GM12878 (cell line): ENCODE results near the gene GPR171. TPM values are rescaled to one million over a fixed set of nuclear protein-coding genes. Genes with fewer than 3 reads are reported as not detected.

Experiments
- ATAC-seq: fragments of 200-7000 bp; cut with Tn5 transposase; 3 replicates; pipeline ENCODE4 v1.9.1; 2020; ENCODE audit warnings: mild to moderate bottlenecking, moderate library complexity
- BruUV-seq: library from RNA; stranded (reverse); fragments of 400-500 nt; replicated peaks from 2 replicates; lab custom pipeline; 2021; lab: Mats Ljungman, UMichigan
- CTCF ChIA-PET: fragments of 300-600 bp; sonication (Branson Sonifier 250); formaldehyde crosslinking; extraction: SDS; loops from one replicate; lab custom pipeline; 2021; ENCODE audit warnings: inconsistent platforms; lab: Yijun Ruan, JAX
- POLR2A ChIA-PET: fragments of 350-600 bp; formaldehyde crosslinking; extraction: SDS; loops from one replicate; lab custom pipeline; 2021; ENCODE audit warnings: inconsistent platforms; lab: Charles Lee
- RAD21 ChIA-PET: fragments of 300-600 bp; sonication (Branson Sonifier 250); formaldehyde crosslinking; loops from one replicate; lab custom pipeline; 2023; ENCODE audit warnings: antibody characterized with exemption; ENCODE audit not compliant: unreplicated experiment; lab: Charles Lee
- SMC1A ChIA-PET: fragments of 300-600 bp; sonication (Branson Sonifier 250); formaldehyde crosslinking; loops from one replicate; lab custom pipeline; 2023; ENCODE audit not compliant: unreplicated experiment, uncharacterized antibody; lab: Charles Lee
- DNase-seq: peaks from one replicate; pipeline ENCODE4 v3.0.0-alpha.2; 2011; ENCODE audit warnings: low read depth, low spot score
- FAIRE-seq: peaks from 3 replicates; lab custom pipeline; 2011; peaks lifted over from hg19 to GRCh38; lab: Jason Lieb, UNC
- H2AFZ ChIP-seq: 2 replicates; pipeline ENCODE4 v1.6.0; 2011; ENCODE audit warnings: low read depth, low read length, control low read depth; ENCODE audit not compliant: control insufficient read depth
- H3K27ac ChIP-seq: 2 replicates; pipeline ENCODE4 v1.5.1; 2011; ENCODE audit warnings: control low read depth; ENCODE audit not compliant: control insufficient read depth, insufficient read depth
- H3K27me3 ChIP-seq, 2 experiments: replicated peaks in 1 of 2; 2 replicates each; pipeline versions ENCODE4 v1.6.0 to v1.6.1; 2011; ENCODE audit warnings: low read length in 1 of 2; ENCODE audit not compliant: control insufficient read depth in 2 of 2, insufficient read depth in 2 of 2
- H3K36me3 ChIP-seq, 2 experiments: 2 replicates each; pipeline ENCODE4 v1.5.1; 2011; ENCODE audit warnings: low read length in 1 of 2; ENCODE audit not compliant: control insufficient read depth in 2 of 2, insufficient read depth in 2 of 2
- H3K4me1 ChIP-seq: 2 replicates; pipeline ENCODE4 v1.6.1; 2011; ENCODE audit warnings: mild to moderate bottlenecking, low read length, moderate library complexity, mixed read lengths; ENCODE audit not compliant: control insufficient read depth, insufficient read depth
- H3K4me2 ChIP-seq: 2 replicates; pipeline ENCODE4 v1.6.0; 2011; ENCODE audit warnings: control low read depth; ENCODE audit not compliant: control insufficient read depth, insufficient read depth
- H3K4me3 ChIP-seq: fragments of 200-600 bp; sonication (generic); 2 replicates; pipeline ENCODE4 v1.5.1; 2016
- H3K79me2 ChIP-seq: 2 replicates; pipeline ENCODE4 v1.6.0; 2011; ENCODE audit warnings: low read length; ENCODE audit not compliant: control insufficient read depth, insufficient read depth
- H3K9ac ChIP-seq: 2 replicates; pipeline ENCODE4 v1.8.0; 2011; ENCODE audit warnings: low read length, control low read depth, mixed read lengths; ENCODE audit not compliant: control insufficient read depth, insufficient read depth
- H3K9me3 ChIP-seq: replicated peaks from 3 replicates; pipeline ENCODE4 v1.5.1; 2011; ENCODE audit warnings: mild to moderate bottlenecking, low read length; ENCODE audit not compliant: control insufficient read depth, insufficient read depth
- H4K20me1 ChIP-seq: 2 replicates; pipeline ENCODE4 v1.6.0; 2011; ENCODE audit not compliant: control insufficient read depth, insufficient read depth
- CEBPZ ChIP-seq: fragments of 150-350 bp; IDR thresholded peaks from 2 replicates; pipeline ENCODE4 v1.6.1; 2016; ENCODE audit warnings: low read depth, low read length
- CHD2 ChIP-seq: IDR thresholded peaks from 2 replicates; pipeline ENCODE4 v1.6.1; 2011; ENCODE audit warnings: low read depth, low read length, improper control_type of control experiment, borderline replicate concordance
- CTCF ChIP-seq, 3 experiments: IDR thresholded peaks in 2 of 3; conservative IDR thresholded peaks in 1 of 3; 2 replicates each; pipeline ENCODE4 v1.5.1; 2011; ENCODE audit warnings: low read depth in 3 of 3, low read length in 3 of 3, mild to moderate bottlenecking in 3 of 3, control low read depth in 2 of 3, moderate library complexity in 2 of 3, inconsistent platforms in 1 of 3, mixed read lengths in 1 of 3; ENCODE audit not compliant: control insufficient read depth in 2 of 3, insufficient read depth in 1 of 3; ENCODE audit errors: extremely low read depth in 1 of 3
- MTA3 ChIP-seq: IDR thresholded peaks from 2 replicates; pipeline ENCODE4 v1.6.1; 2012; ENCODE audit warnings: low read length, inconsistent platforms, borderline replicate concordance
- NKRF ChIP-seq: fragments of 450-650 bp; conservative IDR thresholded peaks from 2 replicates; pipeline ENCODE4 v1.6.1; 2017; ENCODE audit warnings: mild to moderate bottlenecking, moderate library complexity
- SIN3A ChIP-seq: IDR thresholded peaks from 2 replicates; pipeline ENCODE4 v1.6.1; 2012; ENCODE audit warnings: low read depth, low read length, improper control_type of control experiment
- SKIL ChIP-seq: fragments of 450-650 bp; IDR thresholded peaks from 2 replicates; pipeline ENCODE4 v1.6.1; 2017; ENCODE audit warnings: mild to moderate bottlenecking, low read depth, inconsistent platforms; ENCODE audit not compliant: poor library complexity, severe bottlenecking
- WRNIP1 ChIP-seq: IDR thresholded peaks from 2 replicates; pipeline ENCODE4 v1.6.1; 2011; ENCODE audit warnings: low read depth, low read length, improper control_type of control experiment, borderline replicate concordance
- WGBS: methylation state at CpG from one replicate; pipeline ENCODE4 v1.1.6; 2016; ENCODE audit warnings: low lambda C conversion rate; ENCODE audit not compliant: insufficient replicate concordance, insufficient coverage; ENCODE audit errors: missing lambda C conversion rate; 5-methylcytosine and 5-hydroxymethylcytosine counted together
- in situ Hi-C: fragments of 300-500 bp; cut with MboI; formaldehyde crosslinking; loops from 9 replicates; pipeline ENCODE4 v1.14.3; 2018; ENCODE audit warnings: mixed read lengths
- intact Hi-C: fragments of 100-400 bp; cut with micrococcal nuclease; formaldehyde crosslinking; loops from one replicate; pipeline ENCODE4 v1.14.2; 2022; ENCODE audit not compliant: unreplicated experiment
- polyA plus RNA-seq, 11 experiments: library from polyadenylated mRNA; depleted of rRNA in 4 of 11; unstranded in 6 of 11; stranded (reverse) in 5 of 11; fragments of >200 nt; fragmentation: Nextera tagmentation in 4 of 11; fragmentation: Illumina TruSeq in 1 of 11; extraction: Ambion mirVana in 4 of 11; extraction: Trizol in 1 of 11; gene quantifications; 1 replicate in 1 of 11; 2 replicates in 10 of 11; pipeline versions ENCODE4 v1.2.1 to v1.2.3, GENCODE V29; 2011 to 2016; ENCODE audit warnings: inconsistent platforms in 2 of 11, missing spikeins in 2 of 11, low read depth in 1 of 11
- total RNA-seq, 4 experiments: library from RNA; depleted of rRNA in 3 of 4; stranded (reverse); fragments of >200 nt in 3 of 4; fragmentation: Illumina TruSeq in 1 of 4; extraction: Trizol in 1 of 4; gene quantifications; 2 replicates each; pipeline versions ENCODE4 v1.2.1 to v1.2.3, GENCODE V29; 2013 to 2021

The GPR171 gene
- total and polyA plus RNA-seq, 10 of the 15 experiments (the other 5 are each of a cell fraction or from before 2014, with no cell fraction given): 0.05 to 0.07 TPM; not detected in 8

GRCh38 chr3:151216641-151217607 is 13.9 kb upstream of the GPR171 start:
- SMC1A ChIA-PET: interaction anchor here (1.7 kb wide), 1 partner anchor 11 kb away, joined by 8 read pairs; no protein-coding TSS in a partner anchor
- intact Hi-C loops: no loop called here
- H4K20me1 ChIP-seq: no peaks in the 10 kb centered on the region
- no peaks in the 10 kb centered on the region for H3K36me3 ChIP-seq
- POLR2A ChIA-PET: no interaction called here
- FAIRE-seq (no peak), ATAC-seq (no peak), DNase-seq (no peak)
- BruUV-seq: no TSS peak
- in situ Hi-C loops: no loop called here
- no peak overlapping the region for H3K4me2 ChIP-seq
- no peak overlapping the region for H3K27ac ChIP-seq
- no peak overlapping the region for H2AFZ ChIP-seq
- WGBS: 3% methylated on average over 3 of the region's 3 CpGs
- CTCF ChIA-PET: interaction anchor here (0.6 to 2.6 kb wide), 8 partner anchors 9 to 71 kb away, joined by 3 to 10 read pairs (median 4); no protein-coding TSS in a partner anchor
- H3K4me1 ChIP-seq: no peaks in the 10 kb centered on the region
- peaks cover 0 to 2% of the 10 kb centered on the region in 2 experiments; a peak in 2 of 4 replicates for H3K27me3 ChIP-seq
- H3K4me3 ChIP-seq: no peak overlapping the region
- H3K9me3 ChIP-seq: no peaks in the 10 kb centered on the region
- RAD21 ChIA-PET: no interaction called here
- H3K79me2 ChIP-seq: no peaks in the 10 kb centered on the region
- H3K9ac ChIP-seq: no peak overlapping the region
- TF ChIP-seq WRNIP1 (no peak), NKRF (no peak), CEBPZ (no peak), MTA3 (no peak), SIN3A (no peak), CTCF (IDR thresholded peaks at IDR 0.05 in 2 of 3, conservative IDR thresholded peaks at IDR 0.05 in 1 of 3; ENCODE audit: control insufficient read depth in 2 of 3, extremely low read depth in 1 of 3, insufficient read depth in 1 of 3, low read depth in 3 of 3, low read length in 3 of 3) (no peak), SKIL (no peak), CHD2 (no peak)
